Progenitor cell of endocrine pancreas (in vitro differentiated cells): ENCODE data around the gene DAG1. TPM values are rescaled to one million over a fixed set of nuclear protein-coding genes. Genes with fewer than 3 reads are reported as not detected.

Experiments
- DNase-seq: peaks from one replicate; pipeline ENCODE4 v3.0.0; 2021; ENCODE audit warnings: low spot score; ENCODE audit not compliant: unreplicated experiment
- H3K27ac Mint-ChIP-seq: 2 replicates; pipeline ENCODE4 v1.8.0; 2021; ENCODE audit warnings: mild to moderate bottlenecking, moderate library complexity, mixed read lengths
- H3K27me3 Mint-ChIP-seq: 2 replicates; pipeline ENCODE4 v1.8.0; 2021; ENCODE audit warnings: mixed read lengths
- H3K36me3 Mint-ChIP-seq: 2 replicates; pipeline ENCODE4 v1.8.0; 2022; ENCODE audit warnings: mixed read lengths; ENCODE audit not compliant: insufficient read depth
- H3K4me1 Mint-ChIP-seq: 2 replicates; pipeline ENCODE4 v1.8.0; 2021; ENCODE audit warnings: low read depth, mixed read lengths
- H3K4me3 Mint-ChIP-seq: 2 replicates; pipeline ENCODE4 v1.8.0; 2021; ENCODE audit warnings: low read depth, mild to moderate bottlenecking, moderate library complexity, mixed read lengths
- H3K9me3 Mint-ChIP-seq: 2 replicates; pipeline ENCODE4 v1.8.0; 2021; ENCODE audit warnings: low read depth, mixed read lengths
- CTCF ChIP-seq: fragments of 200-600 bp; sonication (generic); IDR thresholded peaks from one replicate; pipeline ENCODE4 v1.5.0; 2021; ENCODE audit warnings: antibody characterized with exemption, mild to moderate bottlenecking; ENCODE audit not compliant: unreplicated experiment
- total RNA-seq: library from RNA; stranded (reverse); gene quantifications from 2 replicates; pipeline ENCODE4 v1.2.1, GENCODE V29; 2021

Gene DAG1
- total RNA-seq, 1 donor from 2014 or later, result 109 TPM

- no peak for DNase-seq
- H3K4me3 Mint-ChIP-seq, result no peak overlapping the region
- peak overlapping the region; percentile 57 for H3K27ac Mint-ChIP-seq
These were observed 15.0 kb upstream of the DAG1 start for GRCh38 chr3:49454898-49455681.

GRCh38 chr3:49456466-49456865, 13.6 kb upstream of the DAG1 start:
- H3K9me3 Mint-ChIP-seq, result no peaks in the 10 kb centered on the region
- no peak overlapping the region for H3K27ac Mint-ChIP-seq
- H3K4me1 Mint-ChIP-seq, result peaks cover 32% of the 10 kb centered on the region
- no peak overlapping the region for H3K4me3 Mint-ChIP-seq
- TF ChIP-seq CTCF, result no peak
- DNase-seq, result no peak
- no peaks in the 10 kb centered on the region for H3K27me3 Mint-ChIP-seq
- H3K36me3 Mint-ChIP-seq, result no peaks in the 10 kb centered on the region

More at GRCh38 chr3:49454898-49455681, 15.0 kb upstream of the DAG1 start:
- no peak for TF ChIP-seq CTCF
- Mint-ChIP-seq H3K4me1 (peaks cover 19% of the 10 kb centered on the region), H3K36me3 (no peaks in the 10 kb centered on the region), H3K9me3 (no peaks in the 10 kb centered on the region), H3K27me3 (no peaks in the 10 kb centered on the region)

GRCh38 chr3:49460188-49460890, 9.7 kb upstream of the DAG1 start:
- no peak for DNase-seq
- Mint-ChIP-seq H3K36me3 (no peaks in the 10 kb centered on the region), H3K27ac (peak overlapping the region; percentile 80), H3K4me1 (peaks cover 47% of the 10 kb centered on the region), H3K9me3 (no peaks in the 10 kb centered on the region), H3K4me3 (no peak overlapping the region), H3K27me3 (no peaks in the 10 kb centered on the region)
- TF ChIP-seq CTCF, result no peak

GRCh38 chr3:49460956-49461355, 9.1 kb upstream of the DAG1 start:
- no peak for TF ChIP-seq CTCF
- Mint-ChIP-seq H3K4me3 (peak overlapping the region; percentile 29), H3K36me3 (no peaks in the 10 kb centered on the region), H3K9me3 (no peaks in the 10 kb centered on the region), H3K27me3 (no peaks in the 10 kb centered on the region), H3K27ac (peak overlapping the region; percentile 98), H3K4me1 (peaks cover 53% of the 10 kb centered on the region)
- no peak for DNase-seq

GRCh38 chr3:49461443-49462171, 8.5 kb upstream of the DAG1 start:
- Mint-ChIP-seq H3K4me1 (peaks cover 56% of the 10 kb centered on the region), H3K4me3 (peak overlapping the region; percentile 29)
- DNase-seq, result no peak

More at GRCh38 chr3:49461443-49462171, 8.5 kb upstream of the DAG1 start:
- no peak for TF ChIP-seq CTCF
- H3K9me3 Mint-ChIP-seq, result no peaks in the 10 kb centered on the region
- H3K27ac Mint-ChIP-seq, result peak overlapping the region; percentile 98
- no peaks in the 10 kb centered on the region for H3K27me3 Mint-ChIP-seq
- no peaks in the 10 kb centered on the region for H3K36me3 Mint-ChIP-seq
